ENCODE results near the gene GNG2. TPM values are rescaled to one million over a fixed set of nuclear protein-coding genes. Genes with fewer than 3 reads are reported as not detected.

The GNG2 gene
- total RNA-seq, 4 donors from 2014 or later = 3.9 to 10.7 (median 7.3) TPM

- H3K27me3 ChIP-seq = no peaks in the 10 kb centered on the region
Measured at GRCh38 chr14:51828017-51828797, 32.2 kb upstream of the GNG2 start.

GRCh38 chr14:51834240-51834639, 26.2 kb upstream of the GNG2 start:
- Histone ChIP-seq H3K27ac (no peak overlapping the region), H3K4me1 (no peaks in the 10 kb centered on the region), H3K27me3 (no peaks in the 10 kb centered on the region), H3K36me3 (no peaks in the 10 kb centered on the region), H3K4me3 (replicated peaks in 1 of 3) (no peak overlapping the region), H3K9me3 (no peaks in the 10 kb centered on the region)
- DNase-seq = no peak
- intact Hi-C loops (cut with DNase I) = no loop called here
- WGBS, 2 donors = 63 to 78% methylated on average over 8 of the region's 8 CpGs
- TF ChIP-seq POLR2A (IDR thresholded peaks at IDR 0.05) (no peak), CTCF (IDR thresholded peaks at IDR 0.05) (no peak)

More at GRCh38 chr14:51828017-51828797, 32.2 kb upstream of the GNG2 start:
- H3K9me3 ChIP-seq = no peaks in the 10 kb centered on the region
- intact Hi-C loops (cut with DNase I) = no loop called here
- H3K27ac ChIP-seq = no peak overlapping the region
- no peak overlapping the region for H3K4me3 ChIP-seq (replicated peaks in 1 of 3)
- H3K4me1 ChIP-seq = no peaks in the 10 kb centered on the region
- TF ChIP-seq POLR2A (IDR thresholded peaks at IDR 0.05) (no peak), CTCF (IDR thresholded peaks at IDR 0.05) (no peak)
- 58 to 60% methylated on average over 8 of the region's 8 CpGs for WGBS, 2 donors
- DNase-seq = no peak
- no peaks in the 10 kb centered on the region for H3K36me3 ChIP-seq

GRCh38 chr14:51836417-51836816, 24.0 kb upstream of the GNG2 start:
- intact Hi-C loops (cut with DNase I) = no loop called here
- TF ChIP-seq POLR2A (IDR thresholded peaks at IDR 0.05) (no peak), CTCF (IDR thresholded peaks at IDR 0.05) (no peak)
- Histone ChIP-seq H3K27ac (no peak overlapping the region), H3K9me3 (no peaks in the 10 kb centered on the region), H3K36me3 (no peaks in the 10 kb centered on the region), H3K4me1 (no peaks in the 10 kb centered on the region), H3K27me3 (no peaks in the 10 kb centered on the region), H3K4me3 (replicated peaks in 1 of 3) (no peak overlapping the region)
- no peak for DNase-seq

- Histone ChIP-seq H3K4me3 (replicated peaks in 1 of 3) (no peak overlapping the region), H3K27ac (no peak overlapping the region), H3K27me3 (no peaks in the 10 kb centered on the region), H3K9me3 (no peaks in the 10 kb centered on the region), H3K36me3 (no peaks in the 10 kb centered on the region), H3K4me1 (no peaks in the 10 kb centered on the region)
- DNase-seq = no peak
- TF ChIP-seq POLR2A (IDR thresholded peaks at IDR 0.05) (no peak), CTCF (IDR thresholded peaks at IDR 0.05) (no peak)
- intact Hi-C loops (cut with DNase I) = no loop called here
- 67 to 82% methylated on average over 6 of the region's 6 CpGs for WGBS, 2 donors
Measured at GRCh38 chr14:51844081-51844881, 16.1 kb upstream of the GNG2 start.

GRCh38 chr14:51845811-51846210, 14.6 kb upstream of the GNG2 start:
- DNase-seq = no peak
- H3K27ac ChIP-seq = no peak overlapping the region
- no peaks in the 10 kb centered on the region for H3K4me1 ChIP-seq
- H3K4me3 ChIP-seq (replicated peaks in 1 of 3) = no peak overlapping the region
- H3K9me3 ChIP-seq = no peaks in the 10 kb centered on the region
- no peaks in the 10 kb centered on the region for H3K27me3 ChIP-seq
- no peak for TF ChIP-seq CTCF (IDR thresholded peaks at IDR 0.05)
- TF ChIP-seq POLR2A (IDR thresholded peaks at IDR 0.05) = no peak
- no peaks in the 10 kb centered on the region for H3K36me3 ChIP-seq
- intact Hi-C loops (cut with DNase I) = no loop called here
- WGBS, 2 donors = 89 to 100% methylated on average over 3 of the region's 3 CpGs

Measured in thyroid gland (tissue), 4 donors.